MCF 10A (cell line): Measurements from ENCODE around the gene PIK3C2G. TPM values are rescaled to one million over a fixed set of nuclear protein-coding genes. Genes with fewer than 3 reads are reported as not detected.

ENCODE experiments used
- BruUV-seq: library from RNA; stranded (reverse); fragments of 400-500 nt; replicated peaks from 2 replicates; lab custom pipeline; 2021; lab: Mats Ljungman, UMichigan
- CTCF ChIA-PET: fragments of 300-600 bp; sonication (Branson Sonifier 250); formaldehyde crosslinking; extraction: SDS; loops from one replicate; lab custom pipeline; 2021; ENCODE audit warnings: antibody characterized with exemption, inconsistent platforms; lab: Yijun Ruan, JAX
- POLR2A ChIA-PET: fragments of 300-600, 350-650 bp; sonication (Branson Sonifier 250); formaldehyde crosslinking; extraction: SDS; loops from one replicate; lab custom pipeline; 2020; ENCODE audit warnings: antibody characterized with exemption, inconsistent platforms; lab: Yijun Ruan, JAX
- DNase-seq: peaks from one replicate; pipeline ENCODE4 v3.0.0-alpha.2; 2018; ENCODE audit not compliant: unreplicated experiment
- H3K27ac Mint-ChIP-seq: one replicate; pipeline ENCODE4 v1.8.0; 2022; ENCODE audit warnings: mild to moderate bottlenecking, low read depth, mixed read lengths; ENCODE audit not compliant: unreplicated experiment
- H3K27me3 Mint-ChIP-seq: one replicate; pipeline ENCODE4 v1.8.0; 2022; ENCODE audit warnings: mixed read lengths; ENCODE audit not compliant: insufficient read depth, unreplicated experiment
- H3K36me3 Mint-ChIP-seq: one replicate; pipeline ENCODE4 v1.8.0; 2022; ENCODE audit warnings: mild to moderate bottlenecking, moderate library complexity, mixed read lengths; ENCODE audit not compliant: insufficient read depth, unreplicated experiment
- H3K4me1 Mint-ChIP-seq: one replicate; pipeline ENCODE4 v1.8.0; 2022; ENCODE audit warnings: mixed read lengths; ENCODE audit not compliant: insufficient read depth, unreplicated experiment
- H3K4me3 Mint-ChIP-seq: one replicate; pipeline ENCODE4 v1.8.0; 2022; ENCODE audit warnings: mild to moderate bottlenecking, moderate library complexity, mixed read lengths; ENCODE audit not compliant: unreplicated experiment
- H3K9me3 Mint-ChIP-seq: one replicate; pipeline ENCODE4 v1.8.0; 2022; ENCODE audit warnings: mixed read lengths; ENCODE audit not compliant: unreplicated experiment
- intact Hi-C: fragments of 100-400 bp; cut with micrococcal nuclease; formaldehyde crosslinking; loops from 2 replicates; pipeline ENCODE4 v1.14.1; 2022
- total RNA-seq: library from RNA; stranded (reverse); gene quantifications from 2 replicates; pipeline ENCODE4 v1.2.3, GENCODE V29; 2022
- TF ChIP-seq, protein P1 (sequence below): fragments of 200-600 bp; IDR thresholded peaks from one replicate; pipeline ENCODE4 v1.8.0; 2022; ENCODE audit warnings: antibody characterized with exemption, mild to moderate bottlenecking; ENCODE audit not compliant: unreplicated experiment

Gene PIK3C2G
- total RNA-seq, 1 experiment from 2014 or later, result 10.6 TPM

DNA sequence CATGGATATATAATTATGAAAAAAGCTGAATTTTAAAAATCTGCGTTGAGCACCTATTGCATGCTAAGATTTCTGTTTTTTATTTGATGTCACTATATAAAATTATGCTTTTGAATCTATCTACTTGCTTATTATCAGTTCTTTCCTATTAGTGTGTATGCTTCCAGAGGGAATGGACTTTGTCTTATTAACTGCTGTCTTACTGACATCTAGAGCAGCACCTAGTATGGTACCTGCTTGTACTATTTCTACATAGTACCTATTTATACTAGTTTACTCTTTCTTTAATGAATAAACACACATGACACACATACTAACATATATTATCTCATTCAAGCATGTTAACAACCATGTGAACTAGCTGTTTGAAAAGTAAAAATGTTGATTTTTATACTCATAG lies 38.6 kb upstream of the PIK3C2G start:
- Mint-ChIP-seq H3K4me3 (no peak overlapping the region), H3K27ac (no peak overlapping the region), H3K27me3 (no peaks in the 10 kb centered on the region), H3K36me3 (no peaks in the 10 kb centered on the region), H3K9me3 (no peaks in the 10 kb centered on the region), H3K4me1 (peaks cover 4% of the 10 kb centered on the region)
- BruUV-seq, result no TSS peak
- intact Hi-C loops, result loop anchor here (5.0 kb wide), 2 partner anchors 145 to 230 kb away; no protein-coding TSS in a partner anchor
- DNase-seq, result no peak
- CTCF ChIA-PET, result interaction anchor here (0.8 to 4.5 kb wide), 7 partner anchors 63 to 232 kb away, joined by 3 to 44 read pairs (median 3); no protein-coding TSS in a partner anchor
- TF ChIP-seq, protein P1, sequence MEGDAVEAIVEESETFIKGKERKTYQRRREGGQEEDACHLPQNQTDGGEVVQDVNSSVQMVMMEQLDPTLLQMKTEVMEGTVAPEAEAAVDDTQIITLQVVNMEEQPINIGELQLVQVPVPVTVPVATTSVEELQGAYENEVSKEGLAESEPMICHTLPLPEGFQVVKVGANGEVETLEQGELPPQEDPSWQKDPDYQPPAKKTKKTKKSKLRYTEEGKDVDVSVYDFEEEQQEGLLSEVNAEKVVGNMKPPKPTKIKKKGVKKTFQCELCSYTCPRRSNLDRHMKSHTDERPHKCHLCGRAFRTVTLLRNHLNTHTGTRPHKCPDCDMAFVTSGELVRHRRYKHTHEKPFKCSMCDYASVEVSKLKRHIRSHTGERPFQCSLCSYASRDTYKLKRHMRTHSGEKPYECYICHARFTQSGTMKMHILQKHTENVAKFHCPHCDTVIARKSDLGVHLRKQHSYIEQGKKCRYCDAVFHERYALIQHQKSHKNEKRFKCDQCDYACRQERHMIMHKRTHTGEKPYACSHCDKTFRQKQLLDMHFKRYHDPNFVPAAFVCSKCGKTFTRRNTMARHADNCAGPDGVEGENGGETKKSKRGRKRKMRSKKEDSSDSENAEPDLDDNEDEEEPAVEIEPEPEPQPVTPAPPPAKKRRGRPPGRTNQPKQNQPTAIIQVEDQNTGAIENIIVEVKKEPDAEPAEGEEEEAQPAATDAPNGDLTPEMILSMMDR, result no peak
- POLR2A ChIA-PET, result interaction anchor here (1.0 to 2.3 kb wide), 3 partner anchors 57 to 86 kb away, joined by 3 to 8 read pairs (median 3); no protein-coding TSS in a partner anchor

DNA sequence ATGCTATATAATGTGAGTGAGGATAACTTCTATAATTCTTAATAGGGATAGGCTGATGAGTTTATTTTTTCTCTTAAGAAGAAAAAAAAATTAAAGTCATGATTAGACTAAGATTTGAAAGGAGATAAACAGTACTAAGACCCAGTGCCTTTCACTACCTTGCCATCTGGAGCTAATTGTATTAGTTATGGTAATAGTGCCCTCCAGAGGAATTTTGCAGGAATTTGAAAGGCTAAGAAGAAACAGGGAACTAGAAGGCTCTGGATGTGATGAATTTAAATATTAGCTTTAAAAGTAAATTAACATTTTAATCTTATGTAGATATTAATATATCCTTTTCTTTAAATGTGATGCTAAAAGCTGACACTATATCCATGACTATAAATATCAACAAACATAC lies 36.6 kb upstream of the PIK3C2G start:
- TF ChIP-seq, protein P1, result peak; percentile 50
- peak; percentile 65 for DNase-seq
- POLR2A ChIA-PET, result interaction anchor here (1.9 kb wide), 1 partner anchor 84 kb away, joined by 11 read pairs; no protein-coding TSS in a partner anchor
- Mint-ChIP-seq H3K27me3 (no peaks in the 10 kb centered on the region), H3K27ac (no peak overlapping the region), H3K9me3 (no peaks in the 10 kb centered on the region), H3K4me1 (no peaks in the 10 kb centered on the region), H3K36me3 (no peaks in the 10 kb centered on the region), H3K4me3 (no peak overlapping the region)
- no TSS peak for BruUV-seq
- intact Hi-C loops, result loop anchor here (1.0 to 5.0 kb wide), 4 partner anchors 84 to 1284 kb away; no protein-coding TSS in a partner anchor
- CTCF ChIA-PET, result interaction anchor here (0.6 to 2.8 kb wide), 22 partner anchors 12 to 1839 kb away, joined by 3 to 29 read pairs (median 4); no protein-coding TSS in a partner anchor

DNA sequence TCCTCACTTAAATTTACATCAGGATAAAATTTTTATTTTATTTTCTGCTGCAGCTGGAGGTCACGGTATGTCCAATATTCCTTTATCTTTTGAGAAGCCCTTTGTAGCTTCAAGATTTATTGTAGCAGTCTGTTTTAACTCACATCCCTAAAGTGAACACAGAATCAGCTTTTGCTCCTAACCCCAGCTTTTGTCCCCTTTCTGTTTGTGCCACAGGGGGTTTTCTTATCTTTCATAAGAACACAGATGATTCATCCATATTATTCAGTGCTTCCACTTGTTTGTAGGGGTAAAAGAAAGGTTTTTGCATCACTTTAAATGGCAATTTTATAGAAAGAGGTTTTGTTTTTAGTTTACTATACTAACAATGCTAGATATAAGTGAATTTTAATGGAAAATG lies 21.8 kb upstream of the PIK3C2G start:
- Mint-ChIP-seq H3K9me3 (peaks cover 16% of the 10 kb centered on the region), H3K36me3 (no peaks in the 10 kb centered on the region), H3K27ac (no peak overlapping the region), H3K4me3 (no peak overlapping the region), H3K27me3 (no peaks in the 10 kb centered on the region), H3K4me1 (no peaks in the 10 kb centered on the region)
- intact Hi-C loops, result no loop called here
- CTCF ChIA-PET, result interaction anchor here (1.6 to 2.7 kb wide), 3 partner anchors 14 to 99 kb away, joined by 6 to 10 read pairs (median 9); no protein-coding TSS in a partner anchor
- POLR2A ChIA-PET, result interaction anchor here (1.0 kb wide), 2 partner anchors 22 to 53 kb away, joined by 4 to 7 read pairs; partner anchors contain the start of gene PIK3C2G
- DNase-seq, result no peak
- BruUV-seq, result no TSS peak
- TF ChIP-seq, protein P1, result no peak

DNA sequence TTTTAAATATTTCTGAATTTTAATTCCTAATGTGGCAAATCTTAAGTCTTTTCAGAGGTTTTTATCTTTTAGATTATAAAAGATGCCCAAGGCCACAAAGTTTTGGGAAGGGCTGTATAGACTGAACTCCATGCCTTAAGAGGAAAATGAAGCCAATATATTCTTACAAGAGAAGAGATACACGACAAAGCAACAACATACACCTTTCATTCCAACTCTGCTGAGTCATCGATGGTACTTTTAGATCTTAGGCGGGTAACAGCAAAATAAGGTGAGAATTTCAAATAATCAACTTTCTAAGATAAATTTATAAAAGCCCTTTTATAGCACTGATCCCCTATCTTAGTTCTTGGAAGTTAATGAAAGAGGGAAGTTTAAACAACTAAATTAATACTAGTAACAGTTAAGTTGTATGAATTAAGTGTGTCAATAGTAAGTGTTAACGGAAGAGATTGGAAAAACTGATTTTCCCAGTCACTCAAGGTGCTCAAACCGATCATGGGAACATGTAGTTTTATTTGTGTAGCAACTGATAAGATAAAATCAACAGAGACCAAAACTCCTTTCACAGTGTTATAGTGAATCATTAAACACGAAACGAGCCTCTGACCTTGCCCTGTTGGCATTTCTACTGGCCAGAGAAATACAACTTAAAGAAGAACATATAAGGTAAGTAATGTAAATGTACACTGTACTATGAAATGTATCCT lies 18.8 kb upstream of the PIK3C2G start:
- H3K27me3 Mint-ChIP-seq, result no peaks in the 10 kb centered on the region
- no peak overlapping the region for H3K27ac Mint-ChIP-seq
- no peak for DNase-seq
- TF ChIP-seq, protein P1, result no peak
- H3K4me1 Mint-ChIP-seq, result no peaks in the 10 kb centered on the region
- ChIA-PET POLR2A (no interaction called here), CTCF (no interaction called here)
- intact Hi-C loops, result no loop called here
- H3K4me3 Mint-ChIP-seq, result no peak overlapping the region
- no peaks in the 10 kb centered on the region for H3K36me3 Mint-ChIP-seq
- no TSS peak for BruUV-seq
- H3K9me3 Mint-ChIP-seq, result no peaks in the 10 kb centered on the region
